ENCODE measurements around the gene NOP53.

Gene NOP53

DNA sequence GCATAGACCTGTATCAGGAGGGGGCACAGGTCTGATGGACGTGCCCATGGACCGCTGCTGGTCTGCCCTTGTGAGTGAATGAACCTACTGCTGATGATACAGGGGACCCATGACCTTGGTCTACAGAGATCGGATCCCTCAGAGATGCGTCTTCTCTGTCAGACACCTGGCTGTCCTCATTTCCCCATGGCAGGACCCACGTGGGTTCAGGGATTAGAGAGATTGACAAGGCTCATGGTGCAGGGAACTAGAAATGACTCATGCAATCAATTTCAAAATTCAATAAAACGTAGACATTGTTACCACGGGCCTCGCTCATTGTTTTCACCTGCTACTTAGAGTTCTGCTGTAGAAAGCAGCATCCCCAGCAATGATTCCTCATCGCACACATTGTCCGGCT, 60.0 kb downstream of the NOP53 start:
- no peak for DNase-seq (ENCODE audit: low spot score)

DNA sequence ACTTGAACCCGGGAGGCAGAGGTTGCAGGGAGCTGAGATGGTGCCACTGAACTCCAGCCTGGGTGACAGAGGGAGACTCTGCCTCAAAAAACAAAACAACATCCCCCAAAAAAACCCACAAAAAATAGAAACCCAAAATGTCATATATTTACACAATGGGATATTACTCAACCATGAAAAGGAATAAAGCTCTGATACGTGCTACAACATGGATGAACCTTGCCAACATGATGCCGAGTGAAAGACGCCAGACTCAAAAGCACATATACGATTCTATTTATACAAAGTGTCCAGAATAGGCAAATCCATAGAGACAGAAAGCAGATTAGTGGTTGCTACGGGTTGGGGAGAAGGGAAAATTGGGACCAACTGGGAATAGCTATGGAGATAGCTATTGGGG, 61.1 kb downstream of the NOP53 start:
- DNase-seq (ENCODE audit: low spot score): no peak

All from RKO (cell line).